T-helper 2 cell (primary cell): Measurements from ENCODE around the gene RPS6KA5.
"Not testable (repeated sequence)": the region's sequence is repeated elsewhere in the genome, so short reads cannot be mapped to it uniquely, and the experiment has no call there.

ENCODE experiments used
- DNase-seq, 5 experiments: peaks; one replicate each; pipeline versions ENCODE4 v3.0.0 to v3.0.0-alpha.2; 2012 to 2022
- total RNA-seq, 2 donors: gene quantifications; one replicate each; lab custom pipeline; 2026; lab: John Stamatoyannopoulos, UW

RPS6KA5 gene
- 45.8 to 54.5 reads per million in 2 donors for total RNA-seq

GRCh38 chr14:91060351-91061055, at the start of gene RPS6KA5:
TSS of gene RPS6KA5 (minus strand) at chr14:91060641. CDS start at chr14:91060434, 207 bp downstream.
- peak; percentile 98 to 100 (median 100) for DNase-seq

- peak in 2 of 5 experiments; percentile 4 to 89 for DNase-seq
Observed at GRCh38 chr14:91108941-91109611, 48.6 kb upstream of the RPS6KA5 start.

- DNase-seq = no peak
Observed at GRCh38 chr14:91103116-91103515, 42.7 kb upstream of the RPS6KA5 start.

- DNase-seq = peak in 1 of 5 experiments; percentile 82
Observed at GRCh38 chr14:91100102-91100501, 39.7 kb upstream of the RPS6KA5 start.

DNA sequence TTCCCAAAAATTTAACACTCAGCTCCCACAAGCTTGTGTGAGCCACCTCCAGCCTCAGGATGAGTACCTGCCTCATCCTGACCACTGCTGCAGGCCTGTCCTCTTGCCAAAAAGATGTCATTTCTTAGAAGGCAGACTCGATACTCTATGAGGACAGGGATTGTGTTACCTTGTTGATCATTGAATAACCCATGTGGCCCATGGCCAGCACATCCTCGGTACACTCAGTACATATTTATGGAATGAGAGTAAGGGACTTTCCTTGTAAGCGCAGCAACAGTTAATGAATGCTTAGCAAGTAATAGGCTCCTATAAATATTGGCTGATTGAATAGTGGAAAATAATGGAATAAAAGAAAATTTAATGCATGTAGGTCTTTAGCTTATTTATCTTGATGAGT, 38.1 kb upstream of the RPS6KA5 start:
- DNase-seq = no peak

- DNase-seq = not testable (repeated sequence)
Observed at GRCh38 chr14:91097657-91098056, 37.2 kb upstream of the RPS6KA5 start.

DNA sequence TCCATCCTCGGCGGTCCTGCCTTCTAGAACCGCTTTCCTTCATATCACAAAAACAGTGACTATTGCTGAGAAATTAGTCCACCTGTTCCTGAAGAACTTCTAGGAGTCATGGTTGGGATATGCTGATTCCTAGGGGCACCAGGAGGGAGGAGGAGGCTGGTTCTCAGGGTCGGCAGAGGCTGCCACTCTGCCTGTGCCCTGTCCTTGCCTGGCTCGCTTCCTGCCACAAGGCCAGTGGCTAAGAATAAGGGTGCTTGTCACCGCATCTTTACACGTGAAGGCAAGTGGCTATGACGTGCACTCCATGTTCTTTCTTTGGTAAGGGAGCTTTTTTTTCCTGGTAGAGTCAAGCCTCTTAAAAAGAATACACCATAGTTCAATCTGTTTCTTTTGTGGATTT, 34.7 kb upstream of the RPS6KA5 start:
- DNase-seq = no peak

DNA sequence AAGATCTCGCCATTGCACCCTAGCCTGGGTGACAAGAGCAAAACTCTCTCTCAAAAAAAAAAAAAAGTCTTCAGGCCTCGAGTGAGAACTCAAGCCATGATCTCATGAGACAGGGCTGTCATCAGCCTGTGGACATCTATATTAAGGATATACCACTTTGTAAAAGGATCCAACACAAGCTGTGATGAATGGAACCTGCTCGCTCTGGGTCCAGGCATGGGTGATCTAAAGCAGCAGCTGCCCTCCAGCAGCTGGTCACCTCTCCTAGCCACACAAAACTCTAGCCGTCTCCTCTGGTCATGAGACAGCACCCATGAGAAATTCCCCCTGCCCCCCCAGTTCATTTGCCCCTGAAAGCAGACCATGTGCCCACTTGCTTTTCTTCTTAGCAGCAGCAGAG, 34.3 kb upstream of the RPS6KA5 start:
- no peak for DNase-seq

- not testable (repeated sequence) for DNase-seq
Observed at GRCh38 chr14:91093743-91094472, 33.5 kb upstream of the RPS6KA5 start.

- no peak for DNase-seq
Observed at GRCh38 chr14:91092073-91092472, 31.6 kb upstream of the RPS6KA5 start.

GRCh38 chr14:91090743-91091142, 30.3 kb upstream of the RPS6KA5 start:
- no peak for DNase-seq

DNA sequence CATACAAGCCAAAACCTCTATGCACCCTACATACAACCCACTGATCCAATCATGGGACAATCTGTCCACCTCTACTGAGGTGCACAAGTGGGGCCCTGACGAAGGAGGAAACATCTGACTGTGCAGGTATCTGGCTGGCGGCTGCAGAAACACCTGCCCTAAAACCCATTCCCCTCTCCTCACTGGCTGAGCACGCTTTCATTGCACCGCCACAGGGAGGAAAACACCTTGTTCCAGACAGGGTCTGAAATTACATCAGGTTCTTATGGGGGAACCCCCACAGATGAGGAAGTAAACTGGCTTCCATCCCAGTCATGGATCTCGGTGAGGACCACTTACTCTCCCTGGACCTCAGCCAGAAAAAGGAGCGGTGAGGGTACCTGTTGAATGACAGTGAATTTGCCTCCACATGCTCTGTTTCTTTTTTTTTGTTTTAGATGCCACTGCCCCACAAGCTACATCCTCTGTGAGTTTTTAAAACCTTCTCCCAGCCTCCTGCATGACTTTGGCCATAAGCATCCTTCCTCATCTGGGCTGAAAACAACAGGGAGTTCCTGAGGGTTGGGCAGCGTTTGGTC, 29.6 kb upstream of the RPS6KA5 start:
- no peak for DNase-seq

DNA sequence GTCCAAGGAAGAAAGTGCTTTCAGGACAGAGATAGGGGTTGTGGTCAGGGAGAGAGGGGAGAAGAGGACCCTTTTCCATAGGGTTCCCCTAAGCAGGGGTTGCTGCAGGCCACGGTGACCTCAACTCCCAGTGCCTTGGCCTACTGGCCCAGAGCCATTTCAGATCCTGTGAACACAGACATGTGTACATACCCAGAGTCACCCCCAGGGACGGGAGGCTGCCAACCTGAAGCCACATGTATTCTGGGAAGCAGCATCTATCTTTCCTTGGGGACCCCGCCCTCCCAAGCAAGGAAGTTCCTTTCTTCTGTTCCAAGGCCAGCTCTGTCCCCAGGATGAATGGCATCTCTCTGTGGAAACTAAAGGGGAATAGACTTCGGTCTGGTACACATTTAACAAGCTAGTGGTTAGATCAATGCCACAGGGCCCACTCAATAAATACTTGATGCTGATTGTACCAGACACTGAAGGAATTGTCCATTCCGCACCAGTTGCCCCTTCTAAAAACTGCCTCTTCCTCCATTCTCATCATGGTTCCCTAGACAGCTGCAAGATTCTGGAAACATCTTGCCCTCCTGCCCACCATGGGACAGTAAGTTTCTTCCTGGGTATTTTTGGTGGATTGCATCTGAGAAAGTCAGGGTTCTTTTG, 28.3 kb upstream of the RPS6KA5 start:
- no peak for DNase-seq

GRCh38 chr14:91087470-91087869, 27.0 kb upstream of the RPS6KA5 start:
- not testable (repeated sequence) for DNase-seq

GRCh38 chr14:91084516-91084915, 24.1 kb upstream of the RPS6KA5 start:
- DNase-seq = no peak

- no peak for DNase-seq
Observed at GRCh38 chr14:91082282-91082681, 21.8 kb upstream of the RPS6KA5 start.

DNA sequence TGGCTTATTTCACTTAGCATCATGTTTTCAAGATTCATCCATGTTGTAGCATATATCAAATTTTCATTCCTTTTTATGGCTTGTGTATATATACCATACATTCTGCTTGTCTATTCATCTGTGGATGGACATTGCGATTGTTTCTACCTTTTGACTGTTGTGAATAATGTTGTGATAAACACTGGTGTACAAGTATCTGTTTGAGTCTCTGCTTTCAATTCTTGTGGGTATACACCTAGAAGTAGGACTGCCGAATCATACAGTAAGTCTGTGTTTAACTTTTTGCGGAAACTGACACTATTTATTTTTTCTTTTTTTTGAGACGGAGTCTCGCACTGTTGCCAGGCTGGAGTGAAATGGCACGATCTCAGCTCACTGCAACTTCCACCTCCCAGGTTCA, 19.6 kb upstream of the RPS6KA5 start:
- peak in 1 of 5 experiments; percentile 63 for DNase-seq

DNA sequence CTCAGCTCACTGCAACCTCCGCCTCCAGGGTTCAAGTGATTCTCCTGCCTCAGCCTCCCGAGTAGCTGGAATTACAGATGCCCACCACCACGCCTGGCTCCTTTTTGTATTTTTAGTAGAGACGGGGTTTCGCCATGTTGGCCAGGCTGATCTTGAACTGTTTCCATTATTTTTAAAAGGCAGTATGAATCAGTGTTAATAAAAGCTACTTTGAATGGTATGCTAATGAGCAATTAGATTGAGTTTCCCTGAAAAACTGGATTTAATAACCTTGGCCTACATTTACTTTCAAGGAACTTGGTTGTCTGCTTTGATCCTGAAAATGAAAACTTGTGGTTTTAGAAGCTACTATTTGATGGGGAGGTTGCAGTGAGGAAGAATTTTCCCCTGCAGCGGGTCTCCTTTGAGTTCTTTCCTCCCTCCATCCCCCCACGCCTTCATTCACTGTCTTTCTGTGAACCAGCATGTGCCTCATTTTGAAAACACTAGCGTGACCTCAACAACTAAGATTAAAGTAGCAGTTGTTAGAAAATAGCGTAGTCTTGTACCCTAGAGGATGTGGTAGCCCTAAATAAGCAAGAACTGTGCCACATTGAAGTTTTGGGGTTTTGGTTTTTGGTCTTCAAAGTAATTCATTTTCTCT, 17.8 kb upstream of the RPS6KA5 start:
- peak in 4 of 5 experiments; percentile 11 to 95 (median 46) for DNase-seq

GRCh38 chr14:91075553-91075952, 15.1 kb upstream of the RPS6KA5 start:
- no peak for DNase-seq

DNA sequence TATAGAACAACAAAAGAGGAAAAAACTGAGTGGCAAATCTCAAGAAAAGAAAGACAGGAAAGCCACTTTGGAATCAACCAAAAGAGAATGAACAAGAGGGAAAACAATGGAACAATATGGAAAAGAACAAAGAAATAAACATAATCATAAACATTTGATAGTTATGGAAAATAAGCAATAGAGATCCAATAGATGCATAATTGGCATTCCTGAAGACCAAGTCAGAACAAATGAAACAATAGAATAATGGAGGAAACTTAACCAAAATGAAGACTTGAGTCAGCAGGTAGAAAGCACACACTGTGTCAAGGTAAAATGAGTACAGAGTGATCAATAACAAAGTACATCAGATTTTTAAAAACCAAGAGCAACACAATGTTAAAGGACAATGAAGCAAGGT, 10.1 kb upstream of the RPS6KA5 start:
- no peak for DNase-seq

DNA sequence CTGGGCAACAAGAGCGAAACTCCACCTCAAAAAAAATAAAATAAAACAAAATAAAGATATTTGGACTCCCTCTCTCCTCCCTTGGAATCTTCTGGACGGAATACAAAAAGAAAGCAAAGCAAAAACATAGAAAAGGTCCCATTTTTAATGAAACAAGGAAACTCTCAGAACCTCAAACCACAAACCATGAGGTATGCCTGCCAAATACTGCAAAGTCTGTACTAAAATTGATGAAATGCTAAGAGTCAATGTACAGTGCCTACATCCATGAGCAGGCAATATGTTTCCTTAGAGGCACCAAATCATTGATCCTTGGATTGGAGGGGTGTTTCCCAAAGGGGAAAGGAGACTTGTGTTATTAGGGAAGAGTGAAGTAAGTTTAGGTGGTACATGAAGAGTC, 8.2 kb upstream of the RPS6KA5 start:
- peak in 1 of 5 experiments; percentile 75 for DNase-seq

DNA sequence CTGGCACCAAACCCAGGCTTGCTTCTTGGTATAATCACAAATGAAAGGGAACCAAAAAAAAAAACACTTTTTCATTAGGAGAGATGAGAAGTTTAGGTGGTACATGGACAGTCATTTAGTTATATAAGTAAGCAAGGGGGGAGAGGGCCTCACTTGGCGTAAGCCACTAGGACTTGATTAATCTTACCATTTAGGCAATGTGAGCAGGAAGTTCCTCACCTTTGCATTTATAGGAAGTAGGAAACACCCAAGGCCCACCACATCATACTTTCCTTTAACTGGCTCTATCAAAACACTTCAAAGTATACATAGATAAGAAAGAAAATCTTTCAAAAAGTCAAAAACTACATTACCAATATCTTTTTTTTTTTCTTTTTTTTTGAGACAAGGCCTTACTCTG, 6.7 kb upstream of the RPS6KA5 start:
- DNase-seq = peak in 4 of 5 experiments; percentile 6 to 74 (median 28)
